ACHN (cell line): Measurements from ENCODE around the gene MTUS2.

ENCODE experiments used
- DNase-seq: peaks from one replicate; pipeline ENCODE4 v3.0.0-alpha.2; 2015
- in situ Hi-C: cut with HindIII; loops from 2 replicates; pipeline ENCODE4 v1.10.0; 2017; ENCODE audit warnings: low sequenced_read_pairs, low pct_ligation_motif_present, low pct_unique_long_range_greater_than_20kb

MTUS2 gene

GRCh38 chr13:29493796-29494195 is 673.7 kb downstream of the MTUS2 start:
- in situ Hi-C loops: no loop called here
- DNase-seq: no peak

- in situ Hi-C loops: no loop called here
- DNase-seq: no peak
Observed at GRCh38 chr13:29494520-29494919, 674.4 kb downstream of the MTUS2 start.

GRCh38 chr13:29496241-29496712 is 676.1 kb downstream of the MTUS2 start:
- in situ Hi-C loops: no loop called here
- DNase-seq: no peak

GRCh38 chr13:29497137-29497654 is 677.1 kb downstream of the MTUS2 start:
- no peak for DNase-seq
- in situ Hi-C loops: no loop called here

GRCh38 chr13:29498426-29499040 is 678.4 kb downstream of the MTUS2 start:
- in situ Hi-C loops: no loop called here
- DNase-seq: no peak

- DNase-seq: no peak
- in situ Hi-C loops: no loop called here
Observed at GRCh38 chr13:29499506-29500165, 679.5 kb downstream of the MTUS2 start.

GRCh38 chr13:29500386-29500785 is 680.2 kb downstream of the MTUS2 start:
- no peak for DNase-seq
- in situ Hi-C loops: no loop called here

GRCh38 chr13:29501674-29502073 is 681.5 kb downstream of the MTUS2 start:
- DNase-seq: no peak
- in situ Hi-C loops: no loop called here

- in situ Hi-C loops: no loop called here
- DNase-seq: no peak
Observed at GRCh38 chr13:29502391-29503008, 682.4 kb downstream of the MTUS2 start.

- no peak for DNase-seq
- in situ Hi-C loops: no loop called here
Observed at GRCh38 chr13:29503041-29503837, 683.1 kb downstream of the MTUS2 start.

GRCh38 chr13:29504691-29505090 is 684.6 kb downstream of the MTUS2 start:
- in situ Hi-C loops: no loop called here
- DNase-seq: no peak

GRCh38 chr13:29505511-29505910 is 685.4 kb downstream of the MTUS2 start:
- in situ Hi-C loops: no loop called here
- no peak for DNase-seq

GRCh38 chr13:29505950-29506349 is 685.8 kb downstream of the MTUS2 start:
- no peak for DNase-seq
- in situ Hi-C loops: no loop called here

GRCh38 chr13:29507356-29507755 is 687.2 kb downstream of the MTUS2 start:
- in situ Hi-C loops: no loop called here
- no peak for DNase-seq

GRCh38 chr13:29508130-29508875 is 688.2 kb downstream of the MTUS2 start:
- peak; percentile 67 for DNase-seq
- in situ Hi-C loops: no loop called here

- in situ Hi-C loops: no loop called here
- no peak for DNase-seq
Observed at GRCh38 chr13:29508876-29509252, 688.7 kb downstream of the MTUS2 start.

GRCh38 chr13:29509999-29510589 is 690.0 kb downstream of the MTUS2 start:
- no peak for DNase-seq
- in situ Hi-C loops: no loop called here

- no peak for DNase-seq
- in situ Hi-C loops: no loop called here
Observed at GRCh38 chr13:29510651-29511084, 690.5 kb downstream of the MTUS2 start.
